HG02970 (cell line): ENCODE measurements around the gene BANP.
"Not testable (repeated sequence)": the region's sequence is repeated elsewhere in the genome, so short reads cannot be mapped to it uniquely, and the experiment has no call there.

Source experiments
- ATAC-seq: cut with Tn5 transposase; IDR thresholded peaks from one replicate; pipeline ENCODE4 v1.9.1; 2021; ENCODE audit warnings: mild to moderate bottlenecking, moderate library complexity, moderate number of reproducible peaks; ENCODE audit not compliant: unreplicated experiment, low FRiP score

BANP gene

GRCh38 chr16:88041506-88041905, 90.3 kb downstream of the BANP start:
- ATAC-seq: not testable (repeated sequence)

GRCh38 chr16:88041986-88042562, 90.8 kb downstream of the BANP start:
- not testable (repeated sequence) for ATAC-seq

GRCh38 chr16:88043208-88043910, 92.1 kb downstream of the BANP start:
- not testable (repeated sequence) for ATAC-seq

- peak; percentile 50 for ATAC-seq
Measured at GRCh38 chr16:88044121-88044581, 92.9 kb downstream of the BANP start.

- ATAC-seq: not testable (repeated sequence)
Measured at GRCh38 chr16:88045361-88045760, 94.1 kb downstream of the BANP start.

GRCh38 chr16:88045820-88046303, 94.6 kb downstream of the BANP start:
- ATAC-seq: peak; percentile 72

GRCh38 chr16:88047462-88047861, 96.2 kb downstream of the BANP start:
- no peak for ATAC-seq

- ATAC-seq: no peak
Measured at GRCh38 chr16:88048985-88049384, 97.8 kb downstream of the BANP start.

GRCh38 chr16:88049561-88050545, 98.6 kb downstream of the BANP start:
- ATAC-seq: no peak

- ATAC-seq: no peak
Measured at GRCh38 chr16:88050952-88051660, 99.9 kb downstream of the BANP start.

- ATAC-seq: no peak
Measured at GRCh38 chr16:88052661-88053060, 101.4 kb downstream of the BANP start.

GRCh38 chr16:88053479-88053878, 102.2 kb downstream of the BANP start:
- not testable (repeated sequence) for ATAC-seq

GRCh38 chr16:88055356-88055755, 104.1 kb downstream of the BANP start:
- no peak for ATAC-seq

- ATAC-seq: no peak
Measured at GRCh38 chr16:88056212-88056611, 105.0 kb downstream of the BANP start.

GRCh38 chr16:88057656-88058055, 106.4 kb downstream of the BANP start:
- no peak for ATAC-seq

GRCh38 chr16:88058136-88058535, 106.9 kb downstream of the BANP start:
- no peak for ATAC-seq

GRCh38 chr16:88058817-88059216, 107.6 kb downstream of the BANP start:
- no peak for ATAC-seq

- ATAC-seq: no peak
Measured at GRCh38 chr16:88059701-88060386, 108.6 kb downstream of the BANP start.

- ATAC-seq: no peak
Measured at GRCh38 chr16:88060524-88061219, 109.4 kb downstream of the BANP start.
